Gastrocnemius medialis (tissue), 4 donors: Measurements from ENCODE around the gene CHTOP.

Experiments used
- POLR2A ChIP-seq, 2 donors: fragments of 450-650 bp; IDR thresholded peaks; one replicate each; pipeline ENCODE4 v1.6.1; 2017; ENCODE audit warnings: antibody characterized with exemption in 2 of 2, mild to moderate bottlenecking in 2 of 2, moderate library complexity in 2 of 2
- TF ChIP-seq, protein P1 (sequence below), 5 experiments: fragments of 450-650 bp in 3 of 5; fragments of 200-600 bp in 2 of 5; sonication (generic) in 2 of 5; IDR thresholded peaks in 4 of 5; conservative IDR thresholded peaks in 1 of 5; 1 replicate in 4 of 5; 2 replicates in 1 of 5; pipeline ENCODE4 v1.5.1; 2016 to 2019; ENCODE audit warnings: antibody characterized with exemption in 5 of 5, mild to moderate bottlenecking in 3 of 5, moderate library complexity in 3 of 5

DNA sequence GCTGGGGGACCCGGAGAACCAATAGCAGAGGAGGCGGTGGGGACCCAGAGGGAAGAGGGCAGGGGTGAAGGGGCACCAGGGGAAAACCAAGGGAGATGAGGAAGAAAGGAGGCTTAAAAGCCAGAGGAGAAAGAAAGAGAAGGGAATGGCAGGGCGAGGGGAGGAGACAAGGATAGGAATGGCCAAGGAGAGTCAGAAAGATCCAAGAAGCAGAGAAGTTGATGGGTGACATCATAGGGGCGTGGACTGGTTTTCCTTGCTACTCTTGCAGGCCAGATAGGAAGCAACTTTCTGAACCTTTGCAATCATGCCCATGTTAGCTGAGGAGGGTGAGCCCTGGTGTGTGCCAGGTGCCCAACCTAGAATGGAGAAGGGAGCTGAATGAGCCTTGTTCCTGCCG, 50.0 kb downstream of the CHTOP start:
- TF ChIP-seq, protein P1, sequence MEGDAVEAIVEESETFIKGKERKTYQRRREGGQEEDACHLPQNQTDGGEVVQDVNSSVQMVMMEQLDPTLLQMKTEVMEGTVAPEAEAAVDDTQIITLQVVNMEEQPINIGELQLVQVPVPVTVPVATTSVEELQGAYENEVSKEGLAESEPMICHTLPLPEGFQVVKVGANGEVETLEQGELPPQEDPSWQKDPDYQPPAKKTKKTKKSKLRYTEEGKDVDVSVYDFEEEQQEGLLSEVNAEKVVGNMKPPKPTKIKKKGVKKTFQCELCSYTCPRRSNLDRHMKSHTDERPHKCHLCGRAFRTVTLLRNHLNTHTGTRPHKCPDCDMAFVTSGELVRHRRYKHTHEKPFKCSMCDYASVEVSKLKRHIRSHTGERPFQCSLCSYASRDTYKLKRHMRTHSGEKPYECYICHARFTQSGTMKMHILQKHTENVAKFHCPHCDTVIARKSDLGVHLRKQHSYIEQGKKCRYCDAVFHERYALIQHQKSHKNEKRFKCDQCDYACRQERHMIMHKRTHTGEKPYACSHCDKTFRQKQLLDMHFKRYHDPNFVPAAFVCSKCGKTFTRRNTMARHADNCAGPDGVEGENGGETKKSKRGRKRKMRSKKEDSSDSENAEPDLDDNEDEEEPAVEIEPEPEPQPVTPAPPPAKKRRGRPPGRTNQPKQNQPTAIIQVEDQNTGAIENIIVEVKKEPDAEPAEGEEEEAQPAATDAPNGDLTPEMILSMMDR (IDR thresholded peaks at IDR 0.05 in 4 of 5, conservative IDR thresholded peaks at IDR 0.05 in 1 of 5), result no peak
- no peak for TF ChIP-seq POLR2A (IDR thresholded peaks at IDR 0.05)
